GM12874 (cell line): ENCODE data around the gene ASMTL.

Experiments
- CTCF ChIP-seq: IDR thresholded peaks from 2 replicates; pipeline ENCODE4 v1.5.1; 2011; ENCODE audit warnings: low read depth, mild to moderate bottlenecking, control low read depth, low read length, moderate library complexity; ENCODE audit not compliant: insufficient read depth

Gene ASMTL

GRCh38 chrX:1416965-1417760 lies 35.5 kb downstream of the ASMTL start:
- no peak for TF ChIP-seq CTCF

- TF ChIP-seq CTCF: no peak
Measured at GRCh38 chrX:1416327-1416784, 36.4 kb downstream of the ASMTL start.

GRCh38 chrX:1412551-1413161 lies 40.1 kb downstream of the ASMTL start:
- no peak for TF ChIP-seq CTCF

- no peak for TF ChIP-seq CTCF
Measured at GRCh38 chrX:1411326-1411725, 41.4 kb downstream of the ASMTL start.

- no peak for TF ChIP-seq CTCF
Measured at GRCh38 chrX:1407035-1407434, 45.7 kb downstream of the ASMTL start.

- no peak for TF ChIP-seq CTCF
Measured at GRCh38 chrX:1403228-1403627, 49.5 kb downstream of the ASMTL start.

GRCh38 chrX:1401611-1402430 lies 50.9 kb downstream of the ASMTL start:
- no peak for TF ChIP-seq CTCF
